Kidney capillary endothelial cell (primary cell): Measurements from ENCODE around the gene IGLON5.
A peak's percentile ranks its signal among the peaks of the same experiment; 100 is the strongest.

Source experiments
- DNase-seq: peaks from one replicate; pipeline ENCODE4 v3.0.0-alpha.2; 2018; ENCODE audit warnings: low spot score

The IGLON5 gene

DNA sequence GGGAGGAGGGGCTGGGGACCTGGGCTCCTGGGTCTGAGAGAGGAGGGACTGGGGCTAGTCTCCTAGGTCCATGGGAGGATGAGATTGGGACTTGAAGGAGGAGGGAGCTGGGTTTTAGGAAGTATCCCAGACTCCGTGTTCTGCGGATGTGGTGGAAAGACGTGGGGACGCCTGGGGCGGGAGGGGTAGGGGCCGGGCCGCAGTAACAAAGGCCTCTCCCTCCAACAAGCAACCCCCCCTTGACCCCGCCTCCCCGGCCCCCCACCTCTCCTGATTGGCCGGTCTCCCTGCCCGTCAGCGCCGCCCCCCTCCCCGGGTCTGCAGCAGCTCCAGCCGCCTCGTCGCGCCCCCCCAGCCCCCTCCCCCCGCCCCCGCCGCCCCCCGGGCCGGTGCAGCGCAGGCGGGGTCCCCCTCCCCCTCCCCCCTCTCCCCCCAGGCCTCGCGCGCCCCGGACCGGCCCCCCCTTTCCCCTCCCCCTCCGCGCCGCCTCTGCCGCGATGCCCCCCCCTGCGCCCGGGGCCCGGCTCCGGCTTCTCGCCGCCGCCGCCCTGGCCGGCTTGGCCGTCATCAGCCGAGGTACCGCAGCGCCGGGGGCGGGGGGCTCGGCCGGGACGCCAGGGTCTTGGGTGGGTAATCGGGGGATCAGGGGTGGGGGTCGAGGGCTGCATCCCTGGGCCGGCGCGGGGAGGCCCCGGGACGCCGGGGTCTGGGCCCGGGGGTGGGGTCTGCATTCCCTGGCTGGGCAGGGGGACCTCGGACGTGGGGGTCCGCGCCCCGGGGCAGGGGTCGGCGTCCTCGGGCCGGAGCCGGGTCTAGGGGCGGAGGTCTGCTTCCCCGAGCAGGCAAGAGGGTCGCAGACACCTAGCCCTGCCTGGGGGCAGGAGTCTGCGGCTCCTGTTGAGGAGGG is at the start of gene IGLON5:
Gene IGLON5, plus strand, starts transcription at position 294 of the 907 bp plus-strand sequence. Its CDS starts 204 bp downstream, at position 498.
- DNase-seq = no peak

GRCh38 chr19:51263808-51264207 is 47.6 kb upstream of the IGLON5 start:
- DNase-seq = no peak

DNA sequence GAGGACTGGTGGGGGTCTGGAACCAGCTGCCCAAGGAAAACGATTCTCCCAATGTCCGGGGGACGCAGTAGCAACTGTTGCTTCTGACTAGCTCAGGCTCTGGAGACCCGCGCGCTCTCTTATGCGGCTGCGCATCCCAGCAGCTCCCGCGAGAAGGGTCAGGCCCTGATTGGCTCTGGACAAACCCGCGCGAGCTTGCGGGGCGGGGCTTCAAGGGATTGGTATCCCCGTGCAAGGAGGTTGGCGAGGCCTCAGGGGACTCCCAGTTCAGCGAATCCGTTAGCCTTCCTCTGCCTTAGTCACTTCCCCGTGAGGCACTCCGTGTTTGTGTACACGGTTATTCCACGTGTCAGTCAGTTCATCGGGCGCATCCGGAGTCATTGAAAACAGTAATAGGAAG is 40.4 kb upstream of the IGLON5 start:
- no peak for DNase-seq

DNA sequence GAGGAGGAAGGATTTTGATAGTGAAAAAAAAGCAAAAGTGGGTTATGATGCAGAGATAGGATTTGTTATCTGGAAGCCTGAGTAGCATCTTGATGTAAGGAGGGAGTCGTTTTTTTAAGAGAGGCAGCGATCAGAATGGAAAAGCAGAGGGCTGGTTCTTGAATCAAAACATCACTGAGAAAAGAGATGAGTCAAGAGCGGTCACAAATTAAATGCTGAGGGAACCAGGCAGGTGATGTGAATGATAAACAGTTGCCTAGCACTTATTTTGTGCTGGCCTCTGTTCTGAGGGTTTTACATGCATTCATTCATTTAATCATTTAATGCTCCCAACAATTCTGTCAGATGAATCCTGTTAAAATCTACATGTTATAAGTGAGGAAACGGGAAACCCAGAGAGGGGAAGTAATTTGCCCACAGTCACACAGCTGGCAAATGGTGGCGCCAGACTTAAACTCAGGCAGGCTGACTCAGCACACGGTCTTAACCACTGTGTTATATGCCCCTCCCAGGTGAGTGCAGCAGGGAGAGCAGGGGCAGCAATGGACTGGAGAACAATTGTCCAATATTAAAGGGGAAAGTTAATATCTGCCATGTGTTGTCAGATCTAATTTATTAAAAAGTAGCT is 39.1 kb upstream of the IGLON5 start:
- DNase-seq = no peak

DNA sequence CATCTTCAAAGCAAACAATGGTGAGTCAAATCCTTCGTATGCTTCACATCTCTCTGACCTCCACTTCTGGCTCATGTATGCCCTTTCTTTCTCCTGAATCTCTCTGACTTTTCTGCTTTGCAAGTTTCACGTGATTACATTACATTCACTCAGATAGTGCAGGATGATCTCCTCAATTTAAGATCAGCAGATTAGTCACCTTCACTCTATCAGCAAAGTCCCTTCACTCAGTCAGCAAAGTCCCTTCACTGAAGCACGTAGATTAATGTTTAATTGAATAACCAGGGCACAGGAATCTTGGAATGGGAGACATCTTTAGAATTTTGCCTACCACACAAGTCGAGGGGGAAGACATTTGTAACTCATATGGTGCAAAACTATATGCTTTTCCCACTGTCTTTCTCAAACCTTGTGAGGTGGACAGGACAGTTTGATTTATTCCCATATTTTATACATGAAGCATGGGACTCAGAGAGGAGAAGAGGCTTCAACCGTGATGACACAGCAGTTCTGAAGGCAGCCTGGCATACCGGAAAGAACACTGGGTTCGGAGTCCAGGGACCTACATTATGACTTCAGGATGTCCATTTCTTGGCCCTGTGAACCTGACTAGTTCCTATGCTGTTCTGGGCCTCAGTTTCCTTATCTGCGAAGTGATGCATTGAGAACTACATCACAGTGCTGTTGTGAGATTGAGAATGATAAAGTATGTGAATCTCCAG is 37.2 kb upstream of the IGLON5 start:
- DNase-seq = no peak

DNA sequence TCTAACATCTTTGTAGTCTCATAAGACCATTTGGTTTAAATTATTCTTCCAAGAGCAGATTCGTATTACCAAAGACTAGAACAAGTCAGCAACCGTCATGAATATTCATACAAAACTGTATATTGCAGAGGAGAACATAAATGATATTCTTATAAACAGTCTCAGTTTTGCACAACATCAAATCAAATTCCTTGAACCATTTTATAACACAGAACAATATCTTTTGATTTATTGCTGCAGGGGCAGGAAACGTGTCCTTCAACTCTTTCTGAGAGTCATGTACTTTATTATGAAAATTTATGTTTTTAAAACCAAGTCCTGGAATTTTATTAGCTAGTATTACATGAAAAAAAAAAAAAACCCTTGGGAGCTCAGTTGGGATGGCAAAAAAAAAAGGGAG is 34.3 kb upstream of the IGLON5 start:
- DNase-seq = no peak

- no peak for DNase-seq
These were observed 29.1 kb upstream of the IGLON5 start for GRCh38 chr19:51282335-51282734.

- no peak for DNase-seq
These were observed 25.8 kb upstream of the IGLON5 start for GRCh38 chr19:51285682-51286081.

DNA sequence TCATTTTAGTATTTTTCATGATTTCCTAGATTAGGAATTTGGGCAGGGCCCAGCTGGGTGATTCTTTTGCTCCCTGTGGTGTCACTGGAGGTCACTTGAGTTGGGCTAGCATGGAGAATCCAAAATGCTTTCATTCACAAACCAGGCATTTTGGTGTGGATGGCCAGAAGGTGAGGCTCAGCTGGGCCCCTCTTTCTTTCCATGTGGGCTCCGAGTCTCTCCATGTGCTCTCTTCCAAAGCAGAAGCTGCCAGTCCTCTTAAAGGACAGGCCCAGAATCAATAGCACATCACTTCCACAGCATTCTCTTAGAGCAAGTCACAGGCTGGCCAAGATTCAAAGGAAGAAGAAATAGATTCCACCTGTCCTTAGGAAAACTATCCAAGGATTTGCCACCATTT is 21.8 kb upstream of the IGLON5 start:
- DNase-seq = no peak

DNA sequence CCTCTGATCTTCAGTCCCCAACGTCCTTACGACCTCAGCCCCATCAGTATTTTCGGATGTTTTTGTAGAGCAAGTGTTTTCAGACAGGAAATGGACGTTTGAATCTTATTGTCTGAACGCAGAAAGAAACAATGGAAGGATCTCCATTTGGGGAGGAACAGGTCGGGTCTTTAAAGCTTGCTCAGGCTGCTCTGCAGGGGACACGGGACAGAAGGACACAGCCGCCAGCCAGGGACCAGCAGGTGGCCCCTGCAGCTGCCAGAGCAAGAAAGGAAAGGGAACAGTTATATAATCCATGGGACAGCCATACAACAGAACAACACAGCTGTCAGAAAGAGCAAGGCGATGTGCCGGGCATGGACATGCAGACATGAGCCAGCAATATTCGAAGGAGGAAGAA is 18.5 kb upstream of the IGLON5 start:
- no peak for DNase-seq

DNA sequence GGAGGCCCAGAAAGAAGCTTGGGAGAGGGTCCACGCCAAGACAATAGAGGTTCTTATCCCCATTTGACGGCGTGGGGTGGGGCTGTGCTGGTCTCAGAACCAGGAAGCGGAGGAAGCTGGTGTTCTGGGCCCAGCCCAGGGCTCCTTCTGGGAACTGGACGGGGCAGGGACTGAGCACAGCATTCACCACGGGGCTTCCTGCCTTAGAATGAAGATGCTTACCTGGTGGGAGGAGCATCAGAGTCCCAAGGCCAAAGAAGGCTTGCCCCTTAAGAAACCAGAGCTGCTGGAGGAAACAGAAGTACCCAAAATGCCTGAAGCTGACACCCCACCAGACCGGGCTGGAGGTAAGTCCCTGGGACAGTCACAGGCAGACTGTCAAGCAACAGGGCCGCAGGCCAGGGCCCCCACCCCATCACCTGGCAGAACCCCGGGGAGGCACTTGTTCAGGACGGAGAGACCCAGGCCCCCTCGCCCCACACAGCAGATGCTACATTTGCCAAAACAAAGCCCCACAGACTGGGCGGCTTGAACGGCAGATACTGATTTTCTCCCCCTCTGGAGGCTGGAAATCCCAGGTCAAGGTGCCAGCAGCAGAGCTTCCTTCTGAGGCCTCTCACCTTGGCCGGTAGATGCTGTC is 17.8 kb upstream of the IGLON5 start:
- DNase-seq = no peak

GRCh38 chr19:51294211-51294976 is 17.1 kb upstream of the IGLON5 start:
- DNase-seq = peak; percentile 21

GRCh38 chr19:51294977-51295375 is 16.5 kb upstream of the IGLON5 start:
- no peak for DNase-seq

DNA sequence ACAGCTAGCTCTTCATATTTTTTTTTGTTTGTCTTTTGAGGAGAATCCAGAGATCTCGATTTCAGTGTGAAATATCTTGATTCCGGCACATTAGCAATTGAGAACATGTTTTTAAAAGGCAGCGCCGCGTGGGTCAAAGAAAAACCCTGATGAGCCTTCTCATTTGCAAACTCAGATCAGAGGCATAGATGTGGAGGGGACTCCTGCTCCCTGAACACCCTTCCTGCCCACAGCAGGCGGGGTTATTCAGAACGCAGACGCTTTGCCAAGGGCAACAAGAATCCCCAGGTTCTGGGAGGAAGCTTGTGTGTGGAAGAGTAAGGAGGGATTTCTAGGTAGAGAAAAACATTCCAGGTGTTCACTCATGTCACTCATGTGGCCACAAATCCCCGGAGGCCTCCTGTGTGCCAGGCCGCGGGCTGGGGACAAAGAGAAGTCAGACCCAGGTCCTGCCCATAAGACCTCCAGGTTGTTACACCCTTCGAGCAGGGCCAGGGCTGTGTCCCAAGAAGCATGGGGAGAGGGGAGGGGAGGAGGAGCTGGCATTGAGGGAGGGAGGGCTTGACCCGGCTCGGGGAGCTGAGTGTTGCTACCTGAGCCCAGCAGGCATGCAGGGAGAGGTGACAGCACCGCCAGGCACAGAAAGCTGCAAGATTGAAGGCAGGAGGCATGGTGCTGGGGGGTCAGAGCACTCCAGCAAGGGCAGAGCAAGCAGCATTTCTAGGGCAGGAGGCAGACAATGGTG is 15.9 kb upstream of the IGLON5 start:
- DNase-seq = no peak

DNA sequence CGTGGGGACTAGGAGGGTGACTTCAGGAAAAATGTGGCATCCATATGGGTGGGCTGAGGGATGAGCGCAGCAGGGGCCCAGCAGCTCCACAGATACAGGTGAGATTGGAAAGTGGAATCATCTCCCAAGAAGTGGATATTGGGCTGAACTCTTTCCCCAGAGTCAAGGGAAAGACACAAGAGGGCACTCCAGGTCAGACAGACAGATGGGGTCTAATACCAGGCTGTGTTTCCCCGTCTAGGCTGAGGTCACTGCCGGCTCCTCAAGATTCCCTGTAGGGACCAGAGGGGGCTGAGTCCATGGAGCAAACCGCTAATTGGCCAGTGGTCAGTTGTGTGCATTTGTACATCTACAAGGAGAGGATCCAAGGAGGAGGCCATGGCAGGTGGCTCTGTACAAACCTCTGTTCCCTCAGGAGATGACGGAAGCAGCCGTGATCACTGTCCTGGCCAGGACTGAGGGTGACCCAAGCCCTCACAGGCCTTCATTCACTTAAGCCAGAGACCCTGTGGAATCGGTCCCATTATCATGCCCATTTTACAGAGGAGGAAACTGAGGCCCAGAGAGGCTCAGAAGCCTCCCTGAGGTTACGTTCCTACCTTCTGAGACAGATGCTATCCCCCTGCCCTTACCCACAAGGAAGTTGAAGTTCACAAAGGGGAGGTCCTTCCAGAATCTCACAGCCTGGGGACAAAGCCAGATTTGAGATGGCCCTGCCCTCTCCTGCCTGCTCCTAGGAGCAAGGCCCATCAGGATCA is 14.9 kb upstream of the IGLON5 start:
- no peak for DNase-seq

- no peak for DNase-seq
These were observed 14.0 kb upstream of the IGLON5 start for GRCh38 chr19:51297406-51297805.

GRCh38 chr19:51301266-51301665 is 10.2 kb upstream of the IGLON5 start:
- DNase-seq = no peak

DNA sequence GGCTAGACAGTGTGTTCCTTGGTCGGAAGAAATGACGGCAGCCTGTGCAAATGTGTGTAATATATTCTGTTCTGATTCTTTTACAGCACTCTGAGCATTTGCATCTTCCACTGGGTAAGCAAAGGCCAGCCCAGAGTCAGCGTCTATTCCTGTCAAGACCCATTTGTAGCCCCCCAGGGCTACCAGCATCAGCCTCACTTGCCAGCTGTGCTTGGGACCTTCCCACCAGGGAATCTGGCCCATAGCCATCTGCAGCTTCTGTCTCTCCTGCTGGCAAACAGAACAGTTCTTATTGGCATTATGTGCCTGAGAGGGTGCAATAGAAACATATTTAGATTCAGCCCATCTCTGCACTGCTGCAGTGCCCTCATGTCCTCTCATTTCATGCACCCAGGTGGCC is 6.0 kb upstream of the IGLON5 start:
- no peak for DNase-seq

DNA sequence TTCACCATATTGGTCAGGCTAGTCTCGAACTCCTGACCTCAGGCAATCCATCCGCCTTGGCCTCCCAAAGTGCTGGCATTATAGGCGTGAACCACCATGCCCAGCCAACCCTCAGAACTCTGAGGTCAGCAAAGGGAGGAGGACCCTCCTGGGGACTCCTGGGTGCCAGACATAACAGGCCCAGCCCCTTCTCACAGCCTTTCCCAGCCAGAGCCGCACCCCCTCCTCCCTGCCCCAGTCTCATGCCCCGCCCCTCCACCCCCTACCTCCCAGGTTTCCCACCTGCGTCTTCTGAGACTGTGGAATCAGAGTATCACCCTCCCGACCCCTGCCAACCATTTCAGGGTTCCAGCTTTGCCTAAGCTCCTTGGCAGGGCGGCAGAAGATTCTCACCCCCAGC is 5.2 kb downstream of the IGLON5 start:
- no peak for DNase-seq

DNA sequence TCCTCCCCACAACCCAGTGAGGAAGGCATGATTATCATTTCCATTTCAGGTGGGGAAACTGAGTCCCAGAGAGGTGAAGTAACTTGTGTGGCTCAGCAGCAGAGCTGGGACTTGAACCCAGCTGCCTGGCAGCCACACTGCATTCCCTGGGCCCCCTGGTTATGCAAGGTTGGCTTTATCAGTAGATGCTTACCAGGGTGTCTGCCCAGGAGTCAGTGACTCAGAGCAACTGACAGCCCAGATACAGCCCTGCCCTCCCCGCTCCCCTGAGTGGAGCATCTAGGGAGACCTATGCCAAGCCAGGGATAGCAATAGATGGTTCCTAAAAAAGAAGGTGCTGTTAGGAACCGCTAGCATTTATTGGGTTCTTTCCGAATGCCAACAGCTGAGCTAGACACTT is 5.9 kb downstream of the IGLON5 start:
- DNase-seq = no peak
